LHCN-M2 (cell line): ENCODE results near the gene CCDC91. TPM values are rescaled to one million over a fixed set of nuclear protein-coding genes. Genes with fewer than 3 reads are reported as not detected.

Experiments
- DNase-seq: peaks from one replicate; pipeline ENCODE4 v3.0.0-alpha.2; 2012; ENCODE audit warnings: low read depth
- polyA plus RNA-seq: library from polyadenylated mRNA; unstranded; fragments of >200 nt; gene quantifications from one replicate; pipeline ENCODE4 v1.2.1, GENCODE V29; 2012; ENCODE audit warnings: missing spikeins
- total RNA-seq: library from RNA; depleted of rRNA; stranded (reverse); fragments of >200 nt; gene quantifications from 2 replicates; pipeline ENCODE4 v1.2.3, GENCODE V29; 2014; rRNA removed

The CCDC91 gene, protein sequence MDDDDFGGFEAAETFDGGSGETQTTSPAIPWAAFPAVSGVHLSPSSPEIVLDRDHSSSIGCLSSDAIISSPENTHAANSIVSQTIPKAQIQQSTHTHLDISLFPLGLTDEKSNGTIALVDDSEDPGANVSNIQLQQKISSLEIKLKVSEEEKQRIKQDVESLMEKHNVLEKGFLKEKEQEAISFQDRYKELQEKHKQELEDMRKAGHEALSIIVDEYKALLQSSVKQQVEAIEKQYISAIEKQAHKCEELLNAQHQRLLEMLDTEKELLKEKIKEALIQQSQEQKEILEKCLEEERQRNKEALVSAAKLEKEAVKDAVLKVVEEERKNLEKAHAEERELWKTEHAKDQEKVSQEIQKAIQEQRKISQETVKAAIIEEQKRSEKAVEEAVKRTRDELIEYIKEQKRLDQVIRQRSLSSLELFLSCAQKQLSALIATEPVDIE
- 13.9 and 14.7 TPM in 2 replicates for total RNA-seq
- 6.8 TPM for polyA plus RNA-seq

GRCh38 chr12:28190321-28191050 is at the start of gene CCDC91:
Gene CCDC91, plus strand, starts transcription at chr12:28190456. Its CDS starts 66,760 bp downstream, at chr12:28257216.
- peak; percentile 85 for DNase-seq

GRCh38 chr12:28144059-28144458 is 46.2 kb upstream of the CCDC91 start:
- DNase-seq: no peak

DNA sequence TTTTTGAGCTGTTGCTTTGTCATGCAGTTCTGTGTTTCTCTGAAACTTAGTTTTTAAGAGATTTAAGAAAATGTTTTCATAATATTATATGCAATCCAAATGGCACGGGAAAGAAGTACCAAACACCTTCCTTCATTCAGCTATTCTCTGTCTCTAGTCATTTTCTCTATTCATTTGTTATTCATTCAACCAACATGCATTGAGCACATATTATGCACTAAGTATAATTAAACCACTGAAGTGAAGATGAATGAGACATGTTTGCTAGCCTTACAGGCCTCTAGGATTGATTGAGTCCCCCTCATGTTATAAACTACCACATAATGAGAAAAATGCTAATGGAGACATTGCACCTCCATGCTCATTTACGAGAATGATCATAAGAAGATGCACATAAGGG is 45.7 kb upstream of the CCDC91 start:
- no peak for DNase-seq

GRCh38 chr12:28145216-28145615 is 45.0 kb upstream of the CCDC91 start:
- DNase-seq: no peak

DNA sequence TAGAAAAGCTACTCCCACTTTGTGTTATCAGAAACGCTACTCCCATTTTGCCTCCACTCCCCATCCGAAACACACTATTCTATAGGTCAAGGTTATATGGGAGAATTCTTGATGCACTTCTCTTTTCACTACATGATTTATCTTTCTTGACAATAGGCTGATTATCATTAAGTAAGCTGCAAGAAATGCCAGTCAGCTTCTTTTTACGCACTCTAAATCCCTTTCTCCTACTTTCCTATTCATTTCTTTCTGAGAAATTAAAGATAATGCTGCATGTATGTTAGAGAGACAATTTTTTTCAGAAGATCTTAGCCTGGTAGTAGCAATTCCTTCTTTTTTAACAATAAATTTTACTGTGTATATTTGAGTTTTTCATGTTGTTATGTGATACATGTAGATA is 41.0 kb upstream of the CCDC91 start:
- DNase-seq: no peak

- no peak for DNase-seq
Observed at GRCh38 chr12:28156362-28156761, 33.9 kb upstream of the CCDC91 start.

GRCh38 chr12:28156804-28157203 is 33.5 kb upstream of the CCDC91 start:
- no peak for DNase-seq

- no peak for DNase-seq
Observed at GRCh38 chr12:28158353-28158752, 31.9 kb upstream of the CCDC91 start.

GRCh38 chr12:28159688-28160087 is 30.6 kb upstream of the CCDC91 start:
- no peak for DNase-seq

DNA sequence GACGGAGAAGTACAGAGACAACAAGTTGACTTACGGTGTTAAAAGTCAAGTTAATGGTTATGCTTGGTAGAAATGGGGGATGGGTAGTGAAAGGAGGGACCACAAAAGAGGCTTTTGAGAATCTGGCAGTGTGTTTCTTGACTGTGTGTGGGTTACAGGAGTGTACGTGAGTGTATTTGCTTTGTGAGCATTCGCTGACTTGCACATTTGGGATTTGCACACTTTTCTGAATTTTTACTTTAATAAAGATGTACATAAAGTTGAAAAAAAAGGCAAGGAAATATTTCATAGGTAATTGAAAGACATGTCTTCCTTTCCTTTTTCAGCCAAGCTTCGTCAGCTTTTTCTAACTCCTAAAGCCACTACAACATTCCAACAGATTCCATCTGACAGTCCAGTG is 28.6 kb upstream of the CCDC91 start:
- no peak for DNase-seq

GRCh38 chr12:28162697-28163096 is 27.6 kb upstream of the CCDC91 start:
- no peak for DNase-seq

DNA sequence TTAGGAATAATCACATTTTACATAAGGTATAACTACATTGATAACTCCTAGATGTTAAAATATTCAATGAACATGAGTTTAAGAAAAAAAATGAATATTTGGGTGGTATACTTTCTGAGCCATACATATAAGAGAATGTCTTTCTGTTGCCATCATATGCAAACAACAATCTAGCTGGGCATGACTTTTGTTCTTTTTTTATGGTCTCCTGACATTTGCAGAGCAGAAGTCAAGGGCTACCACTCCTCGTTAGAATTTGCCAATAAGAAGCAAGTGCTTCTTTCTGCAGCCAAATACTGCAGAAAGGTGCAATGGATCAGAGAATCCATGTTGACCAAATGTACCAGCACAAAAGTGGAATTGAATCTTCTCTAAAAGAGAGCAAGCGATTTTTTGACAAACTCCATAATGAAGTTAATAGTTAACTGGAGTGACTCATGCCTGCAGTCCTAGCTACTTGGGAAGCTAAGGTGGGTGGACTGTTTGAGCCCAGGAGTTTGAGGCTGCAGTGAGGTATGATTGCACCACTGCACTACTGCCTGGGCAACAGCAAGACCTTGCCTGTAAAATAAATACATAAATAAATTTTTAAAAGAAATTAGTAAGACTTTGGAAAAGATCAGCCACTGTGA is 25.5 kb upstream of the CCDC91 start:
- DNase-seq: no peak

DNA sequence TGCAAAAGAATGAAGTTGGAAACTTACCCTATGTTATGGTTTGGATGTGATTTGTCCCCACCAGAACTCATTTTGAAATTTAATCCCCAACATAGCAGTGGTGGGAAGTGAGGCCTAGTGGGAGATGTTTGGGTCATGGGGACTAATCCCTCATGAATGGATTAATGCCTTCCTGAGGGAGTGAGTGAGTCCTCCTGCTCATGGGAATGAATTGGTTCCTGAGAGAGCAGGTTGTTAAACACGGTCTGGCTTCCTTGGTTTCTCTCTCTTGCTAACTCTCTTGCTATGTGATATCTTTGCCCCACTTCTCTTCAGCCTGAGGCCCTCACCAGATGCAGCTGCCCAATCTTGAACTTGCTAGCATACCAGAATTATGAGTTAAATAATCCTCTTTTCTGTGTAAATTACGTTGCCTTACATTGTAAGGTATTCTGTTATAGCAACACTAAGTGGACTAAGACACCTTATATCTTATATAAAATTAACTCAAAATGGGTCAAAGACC is 22.2 kb upstream of the CCDC91 start:
- no peak for DNase-seq

GRCh38 chr12:28171356-28172060 is 18.7 kb upstream of the CCDC91 start:
- no peak for DNase-seq

DNA sequence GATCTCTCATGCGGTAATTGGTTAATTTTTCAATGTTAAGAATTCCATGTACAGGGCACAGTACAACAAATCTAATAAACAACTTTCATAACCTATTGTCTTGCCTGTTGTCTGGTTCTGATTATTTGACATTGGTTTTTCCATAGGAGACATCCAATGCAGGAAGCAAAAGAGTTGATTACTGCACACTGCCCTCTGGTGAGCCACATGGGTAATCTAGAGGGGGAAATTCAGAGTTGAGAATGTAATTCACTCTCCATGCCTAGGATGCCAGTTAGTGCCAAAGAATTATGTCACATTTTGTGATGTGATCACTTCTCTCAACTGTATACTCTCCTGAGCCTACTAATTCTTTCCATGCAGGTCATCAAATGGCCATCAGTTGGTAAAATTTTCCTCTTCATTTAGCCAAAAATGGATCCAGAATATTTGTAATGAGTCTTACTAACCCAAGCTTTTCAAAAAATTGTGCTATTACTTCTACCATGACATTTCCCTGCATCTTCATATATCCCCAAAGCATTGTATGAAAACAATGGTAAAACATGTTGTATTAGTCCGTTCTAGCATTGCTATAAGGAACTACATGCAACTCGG is 17.7 kb upstream of the CCDC91 start:
- peak; percentile 56 for DNase-seq

- no peak for DNase-seq
Observed at GRCh38 chr12:28173440-28173839, 16.8 kb upstream of the CCDC91 start.

DNA sequence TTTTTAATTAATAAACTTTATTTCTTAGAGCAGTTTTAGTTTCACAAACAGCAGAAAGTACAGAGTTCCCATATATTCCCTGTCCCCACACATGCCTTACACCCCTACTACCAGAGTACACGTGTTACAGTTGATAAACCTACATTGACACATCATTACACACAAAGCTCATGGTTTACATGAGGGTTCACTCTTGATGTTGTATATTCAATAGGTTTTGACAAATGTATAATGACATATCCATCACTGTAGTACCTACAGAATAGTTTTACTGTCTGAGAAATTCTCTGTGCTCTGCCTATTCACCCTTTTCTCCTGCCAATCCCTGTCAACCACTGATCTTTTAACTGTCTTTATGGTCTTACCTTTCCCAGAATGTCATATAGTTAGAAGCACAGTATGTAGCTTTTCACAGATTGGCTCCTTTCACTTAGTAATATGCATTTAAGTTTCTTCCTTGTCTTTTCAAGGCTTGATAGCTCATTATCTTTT is 15.1 kb upstream of the CCDC91 start:
- no peak for DNase-seq

GRCh38 chr12:28176295-28176694 is 14.0 kb upstream of the CCDC91 start:
- DNase-seq: no peak

DNA sequence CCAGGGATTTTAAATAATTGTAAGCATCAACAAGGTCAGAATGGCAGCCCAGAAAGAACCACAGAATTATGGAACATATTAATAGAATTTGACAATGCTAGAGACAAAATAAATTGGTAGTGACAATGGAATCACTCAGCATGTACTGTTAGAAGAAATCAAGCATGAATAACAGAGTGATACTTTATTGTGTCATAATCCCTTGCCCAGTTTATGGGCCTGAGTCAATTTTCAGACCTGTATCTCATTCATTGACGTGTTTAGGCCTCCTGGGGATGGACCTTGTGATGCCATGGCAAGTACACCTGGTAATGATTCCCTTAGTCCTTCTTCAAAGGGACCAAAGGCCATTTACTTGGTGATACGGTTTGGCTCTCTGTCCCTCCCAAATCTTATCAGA is 12.8 kb upstream of the CCDC91 start:
- no peak for DNase-seq

DNA sequence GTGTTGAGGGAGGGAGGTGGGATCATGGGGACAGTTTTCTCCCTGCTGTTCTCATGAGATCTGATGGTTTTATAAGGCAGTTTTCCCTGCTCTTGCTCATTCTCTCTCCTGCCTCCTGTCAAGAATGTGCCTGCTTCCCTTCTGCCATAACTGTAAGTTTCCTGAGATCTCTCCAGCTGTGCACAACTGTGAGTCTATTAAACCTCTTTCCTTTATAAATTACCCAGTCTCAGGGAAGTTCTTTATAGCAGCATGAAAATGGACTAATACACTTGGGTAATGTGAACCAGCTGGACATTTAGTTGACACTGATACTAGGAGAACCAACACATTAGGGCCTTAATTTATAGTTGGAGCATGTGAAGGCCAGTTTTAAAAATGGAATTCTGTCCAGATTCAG is 12.4 kb upstream of the CCDC91 start:
- no peak for DNase-seq

DNA sequence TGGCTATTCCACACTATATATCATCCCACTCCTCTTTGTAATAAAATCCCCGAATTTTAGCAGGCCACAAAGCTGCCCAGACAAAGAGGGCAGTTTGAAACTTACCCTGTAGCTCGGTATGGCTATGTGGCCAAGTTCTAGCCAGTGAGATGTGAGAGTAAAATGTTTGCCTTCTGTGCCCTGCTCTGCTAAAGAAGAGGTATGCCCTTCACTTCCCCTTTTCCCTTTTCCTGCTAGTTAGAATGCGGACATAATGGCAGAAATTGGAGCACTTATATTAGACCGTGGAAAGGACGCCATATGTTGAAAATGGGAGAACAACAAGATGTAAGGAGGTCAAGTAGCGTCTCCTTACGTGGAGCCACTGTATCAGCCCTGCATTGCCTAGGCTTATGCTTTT is 11.5 kb upstream of the CCDC91 start:
- DNase-seq: no peak
